Stimulated activated CD8-positive, alpha-beta memory T cell treated with anti-CD3 and anti-CD28 coated beads, Interleukin-4, amount 100 ng/mL, for 1 hour (primary cell): ENCODE measurements around the gene DIDO1.

ENCODE experiments used
- DNase-seq, 2 donors: peaks; one replicate each; pipeline ENCODE4 v3.0.0-alpha.2; 2020; ENCODE audit warnings: low read depth in 2 of 2, low spot score in 1 of 2

Gene DIDO1

DNA sequence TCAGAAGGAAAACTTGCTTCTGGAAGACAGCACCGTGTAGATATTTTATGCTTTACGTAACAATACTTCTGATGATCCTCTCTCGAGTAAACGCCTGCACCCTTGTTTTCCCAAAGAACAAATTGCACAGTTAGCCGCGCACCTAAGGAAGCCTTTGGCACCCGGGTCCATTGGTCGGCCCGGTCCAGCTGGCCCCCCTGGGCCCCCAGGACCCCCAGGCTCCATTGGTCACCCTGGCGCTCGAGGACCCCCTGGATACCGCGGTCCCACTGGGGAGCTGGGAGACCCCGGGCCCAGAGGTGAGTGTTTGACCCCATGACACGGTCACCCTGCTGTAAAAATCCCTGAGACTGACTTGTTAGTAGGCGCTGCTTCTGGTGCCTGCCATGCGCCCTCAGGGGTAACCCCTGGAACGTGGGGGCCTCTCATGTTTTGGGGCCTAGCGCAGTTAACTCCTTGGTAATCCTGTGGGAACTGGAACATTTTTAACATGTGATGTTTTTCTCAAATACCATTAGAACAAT, 89.3 kb downstream of the DIDO1 start:
- no peak for DNase-seq

- no peak for DNase-seq
These were observed 90.1 kb downstream of the DIDO1 start for GRCh38 chr20:62835931-62836861.

GRCh38 chr20:62834967-62835730, 91.2 kb downstream of the DIDO1 start:
- no peak for DNase-seq

DNA sequence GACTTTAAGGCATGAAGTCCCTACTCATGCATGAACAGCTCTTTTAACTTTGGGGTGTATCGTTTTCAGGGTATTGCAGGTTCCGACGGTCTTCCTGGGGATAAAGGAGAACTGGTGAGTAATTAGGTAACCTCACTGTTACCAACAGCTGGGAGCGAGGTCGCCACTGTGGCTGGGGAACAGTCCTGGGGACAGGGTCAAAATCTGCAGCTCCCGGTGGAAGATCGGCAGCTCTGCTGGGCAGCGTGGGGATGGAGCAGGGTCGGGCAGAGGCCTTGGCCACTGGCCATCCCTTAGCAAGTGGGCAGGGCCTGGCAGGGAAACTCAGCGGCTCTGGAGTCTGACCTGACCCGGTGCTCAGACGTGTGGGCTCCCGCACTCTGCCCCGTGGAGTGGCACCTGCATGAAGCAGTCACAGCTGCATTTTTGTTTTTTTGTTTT, 93.3 kb downstream of the DIDO1 start:
- DNase-seq, result no peak

DNA sequence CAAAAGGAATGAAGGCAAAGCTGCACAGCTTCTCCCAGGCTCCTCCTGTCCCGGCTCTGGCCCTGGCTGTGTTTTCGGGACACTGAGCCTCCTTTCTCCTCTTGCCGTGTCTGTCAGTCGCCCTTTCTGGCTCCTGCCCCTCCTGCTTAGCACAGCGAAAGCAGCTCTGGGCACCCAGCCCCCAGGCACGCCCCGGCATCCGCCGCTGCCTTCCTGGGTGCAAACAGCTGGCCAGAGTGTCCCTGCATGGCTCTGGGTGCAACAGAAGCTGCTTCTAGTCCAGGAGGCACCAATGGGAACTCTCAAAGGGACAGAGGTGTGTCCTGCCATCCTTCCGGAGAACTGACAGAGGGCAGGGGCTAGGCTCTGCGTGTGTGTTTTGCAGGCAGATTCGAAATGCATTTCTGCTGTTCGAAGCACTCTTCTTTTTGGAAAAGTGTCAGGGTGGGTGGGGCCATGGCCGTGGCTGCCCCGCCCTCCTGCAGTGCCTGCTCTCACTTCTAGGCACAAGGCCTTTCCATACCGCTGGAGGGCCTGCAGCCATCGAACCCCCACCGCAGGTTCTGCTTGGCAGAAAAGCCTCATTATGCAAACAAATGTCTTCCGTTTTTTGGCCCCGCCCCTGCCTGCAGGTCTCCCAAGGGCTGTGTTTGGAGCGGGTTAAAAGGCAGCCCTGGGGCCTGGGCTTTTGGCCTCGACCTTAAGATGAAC, 93.9 kb downstream of the DIDO1 start:
- DNase-seq, result no peak

- DNase-seq, result no peak
These were observed 94.5 kb downstream of the DIDO1 start for GRCh38 chr20:62831854-62832211.

- no peak for DNase-seq
These were observed 94.9 kb downstream of the DIDO1 start for GRCh38 chr20:62831361-62831788.

DNA sequence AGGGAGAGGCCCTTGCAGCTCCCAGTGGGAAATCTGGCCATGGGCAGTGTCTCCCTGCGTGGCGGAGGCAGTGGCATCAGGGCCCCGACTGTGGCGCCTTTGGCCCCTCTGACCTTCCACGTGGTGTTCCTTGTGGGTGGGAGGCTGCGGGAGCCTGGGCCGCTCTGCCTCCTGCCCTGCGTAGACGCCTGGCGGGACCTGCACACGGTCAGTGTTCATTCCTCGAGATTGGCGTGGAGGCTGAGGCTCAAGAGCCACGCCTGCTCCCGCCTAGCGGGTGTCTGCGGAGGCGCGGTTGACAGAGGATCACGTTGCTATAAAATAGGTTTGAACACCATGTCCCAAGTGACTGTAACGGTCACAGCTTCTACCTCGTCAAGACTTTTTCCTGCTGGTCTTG, 95.5 kb downstream of the DIDO1 start:
- no peak for DNase-seq

DNA sequence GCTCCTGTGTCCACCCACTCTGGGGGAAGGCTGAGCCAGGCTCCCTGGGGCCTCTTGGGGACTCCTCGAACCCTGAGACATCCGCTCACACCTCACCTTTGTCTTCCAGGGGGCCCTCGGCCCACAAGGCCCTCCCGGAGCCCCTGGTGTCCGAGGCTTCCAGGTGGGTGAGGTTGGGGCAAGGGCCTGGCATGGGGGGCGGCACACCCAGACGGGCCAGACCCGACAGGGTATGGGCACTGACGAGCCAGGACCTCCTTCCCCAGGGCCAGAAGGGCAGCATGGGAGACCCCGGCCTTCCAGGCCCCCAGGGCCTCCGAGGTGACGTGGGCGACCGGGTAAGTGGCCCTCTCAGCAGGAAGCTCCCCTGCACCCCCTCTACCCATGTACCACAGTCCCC, 96.1 kb downstream of the DIDO1 start:
- DNase-seq, result no peak

DNA sequence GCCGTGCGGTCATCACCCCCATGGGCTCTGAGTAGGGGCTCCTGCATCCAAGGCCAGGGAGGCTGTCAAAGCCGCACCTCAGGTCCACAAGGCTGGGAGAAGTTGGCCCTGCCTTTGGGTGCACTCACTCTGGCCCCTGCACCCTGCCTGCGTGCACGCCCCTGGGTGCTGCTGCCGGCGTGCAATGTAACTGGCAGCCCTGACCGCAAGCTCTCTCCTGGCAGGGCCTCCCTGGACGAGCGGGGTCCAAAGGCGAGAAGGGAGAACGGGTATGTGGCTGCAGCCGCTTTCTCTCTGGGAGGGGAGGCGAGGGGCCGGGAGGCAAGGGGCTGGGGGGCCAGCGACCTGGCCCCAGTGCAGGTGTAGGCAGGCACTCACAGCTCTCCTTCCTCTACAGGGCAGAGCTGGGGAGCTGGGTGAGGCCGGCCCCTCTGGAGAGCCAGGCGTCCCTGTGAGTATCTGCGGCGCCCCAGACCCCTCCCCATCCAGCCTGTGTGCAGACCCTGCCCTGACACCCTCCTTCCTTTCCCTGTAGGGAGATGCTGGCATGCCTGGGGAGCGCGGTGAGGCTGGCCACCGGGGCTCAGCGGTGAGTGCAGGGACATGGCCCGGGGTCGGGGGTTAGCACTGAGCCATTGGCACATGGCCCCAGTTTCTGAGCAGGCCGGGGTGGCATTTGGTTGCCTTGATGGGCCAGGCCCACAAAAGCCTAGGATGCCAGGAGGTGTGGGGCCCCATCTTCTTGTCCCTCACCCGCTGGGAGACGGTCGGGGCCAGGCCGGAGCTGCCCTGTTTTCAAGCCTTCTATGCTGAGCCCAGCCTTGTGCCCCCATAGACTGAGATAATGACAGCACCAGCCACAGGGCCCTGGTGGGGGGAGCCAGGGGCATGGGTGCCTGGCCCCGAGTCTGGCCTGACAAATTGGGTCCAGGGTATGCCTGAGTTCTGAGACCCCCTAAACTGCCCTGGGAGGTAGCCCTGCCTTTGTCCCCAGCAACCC, 96.8 kb downstream of the DIDO1 start:
- DNase-seq, result no peak

DNA sequence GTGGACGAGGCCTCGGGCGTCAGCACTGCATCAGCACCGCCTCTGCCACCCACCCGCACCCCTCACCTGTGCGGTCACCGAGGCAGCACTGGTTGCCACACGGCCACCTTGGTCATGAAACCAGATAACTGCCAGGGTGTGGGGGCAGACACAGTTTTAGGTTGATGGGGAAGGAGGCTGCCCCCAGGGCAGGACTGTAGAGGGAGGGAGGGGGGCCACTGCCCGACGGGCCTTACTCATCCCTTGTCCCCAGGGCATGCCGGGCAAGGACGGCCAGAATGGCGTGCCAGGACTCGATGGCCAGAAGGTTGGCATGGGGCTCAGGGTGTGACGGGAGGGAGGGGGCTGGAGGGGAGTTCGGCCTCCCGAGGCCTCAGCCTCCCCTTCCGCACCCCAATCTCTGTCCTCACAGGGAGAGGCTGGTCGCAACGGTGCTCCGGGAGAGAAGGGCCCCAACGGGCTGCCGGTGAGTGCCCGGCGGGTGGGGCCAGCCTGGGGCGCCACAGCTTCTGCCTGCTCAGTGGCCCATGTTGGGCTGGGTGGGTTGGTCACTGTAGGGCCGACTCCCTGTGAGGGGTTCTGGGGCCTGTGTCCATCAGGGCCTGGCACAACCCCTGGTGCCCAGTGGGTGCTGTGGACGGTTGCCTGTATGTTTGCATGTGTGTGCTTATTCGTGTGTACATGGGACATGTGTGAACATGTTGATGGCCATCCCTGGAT, 97.6 kb downstream of the DIDO1 start:
- no peak for DNase-seq

DNA sequence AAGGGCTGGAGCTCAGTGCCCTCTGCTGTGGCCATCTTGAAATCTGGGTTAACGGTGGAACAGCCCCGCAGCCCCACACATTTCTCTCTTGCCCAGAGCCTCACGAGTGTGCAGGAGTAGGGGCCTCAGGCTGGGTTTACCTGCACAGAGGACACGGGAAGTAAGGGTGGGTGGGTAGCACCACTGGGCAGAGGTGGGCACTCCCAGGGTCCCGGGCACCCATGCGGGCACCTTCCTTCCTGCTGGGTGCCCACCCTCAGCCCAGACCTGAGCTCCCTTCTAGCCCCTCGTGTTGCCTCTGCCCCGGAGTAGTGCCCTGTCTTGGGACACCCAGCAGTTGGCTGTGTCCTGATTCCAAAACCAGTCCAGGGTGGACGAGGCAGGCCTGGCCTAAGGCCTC, 98.3 kb downstream of the DIDO1 start:
- no peak for DNase-seq
